CD4-positive, alpha-beta T cell (primary cell): Measurements from ENCODE around the gene DMPK. TPM values are rescaled to one million over a fixed set of nuclear protein-coding genes. Genes with fewer than 3 reads are reported as not detected.

Source experiments
- ATAC-seq: fragments of 200-7000 bp; cut with Tn5 transposase; one replicate; pipeline ENCODE4 v1.10.0; 2022; ENCODE audit warnings: mild to moderate bottlenecking; ENCODE audit not compliant: poor library complexity
- CTCF ChIA-PET: fragments of 350-600 bp; sonication (Branson Sonifier 250); formaldehyde crosslinking; loops from one replicate; lab custom pipeline; 2021; ENCODE audit warnings: antibody characterized with exemption, inconsistent platforms; lab: Charles Lee
- POLR2A ChIA-PET: fragments of 350-600 bp; sonication (Branson Sonifier 250); formaldehyde crosslinking; loops from one replicate; lab custom pipeline; 2021; ENCODE audit warnings: antibody characterized with exemption, inconsistent platforms; lab: Charles Lee
- DNase-seq, 14 experiments: peaks; one replicate each; pipeline ENCODE4 v3.0.0-alpha.2; 2013 to 2020; ENCODE audit warnings: mixed read lengths in 2 of 14
- H3K27ac ChIP-seq, 2 donors: one replicate each; pipeline versions ENCODE4 v1.5.1 to v1.7.0; 2013; ENCODE audit warnings: low read length in 2 of 2, low read depth in 1 of 2, mild to moderate bottlenecking in 1 of 2
- H3K27me3 ChIP-seq, 2 experiments: 1 replicate in 1 of 2; 2 replicates in 1 of 2; pipeline versions ENCODE4 v1.6.1 to v1.7.0; 2013; ENCODE audit warnings: low read length in 2 of 2, control low read depth in 1 of 2, mild to moderate bottlenecking in 1 of 2, moderate library complexity in 1 of 2; ENCODE audit not compliant: insufficient read depth in 2 of 2, control insufficient read depth in 1 of 2
- H3K36me3 ChIP-seq: one replicate; pipeline ENCODE4 v1.6.1; 2013; ENCODE audit warnings: low read length, control low read depth; ENCODE audit not compliant: insufficient read depth
- H3K4me1 ChIP-seq: one replicate; pipeline ENCODE4 v1.6.1; 2013; ENCODE audit warnings: low read length, control low read depth; ENCODE audit not compliant: insufficient read depth
- H3K4me3 ChIP-seq: one replicate; pipeline ENCODE4 v1.5.1; 2013; ENCODE audit warnings: mild to moderate bottlenecking, low read length, moderate library complexity
- H3K9me3 ChIP-seq, 2 experiments: 1 replicate in 1 of 2; 2 replicates in 1 of 2; pipeline versions ENCODE4 v1.6.1 to v1.7.0; 2013; ENCODE audit warnings: low read length in 2 of 2, mild to moderate bottlenecking in 2 of 2, control low read depth in 1 of 2, moderate library complexity in 1 of 2; ENCODE audit not compliant: control insufficient read depth in 1 of 2, insufficient read depth in 1 of 2
- H3K27ac Mint-ChIP-seq: one replicate; pipeline ENCODE4 v1.8.0; 2020; ENCODE audit warnings: mixed read lengths
- H3K27me3 Mint-ChIP-seq: one replicate; pipeline ENCODE4 v1.8.0; 2021; ENCODE audit warnings: mixed read lengths
- H3K36me3 Mint-ChIP-seq: one replicate; pipeline ENCODE4 v1.8.0; 2021; ENCODE audit warnings: low read depth, mixed read lengths
- H3K4me1 Mint-ChIP-seq: one replicate; pipeline ENCODE4 v1.8.0; 2021; ENCODE audit warnings: low read depth, mixed read lengths
- H3K4me3 Mint-ChIP-seq: one replicate; pipeline ENCODE4 v1.8.0; 2020; ENCODE audit warnings: mild to moderate bottlenecking, mixed read lengths
- H3K9me3 Mint-ChIP-seq: one replicate; pipeline ENCODE4 v1.8.0; 2020; ENCODE audit warnings: mixed read lengths
- intact Hi-C, 2 experiments: fragments of 100-400 bp; cut with DNase I in 1 of 2; cut with micrococcal nuclease in 1 of 2; formaldehyde crosslinking; loops; one replicate each; pipeline versions ENCODE4 v1.15.1 to v1.9.0; 2023 to 2025; cut with DNase I, micrococcal nuclease
- total RNA-seq, 174 experiments: library from RNA in 2 of 174; stranded (reverse) in 2 of 174; gene quantifications; one replicate each; pipeline ENCODE4 v1.2.3 and lab custom pipeline; 2021 to 2026
- TF ChIP-seq, protein P1 (sequence below): fragments of 200-600 bp; IDR thresholded peaks from one replicate; pipeline ENCODE4 v1.8.0; 2022; ENCODE audit warnings: antibody characterized with exemption, mild to moderate bottlenecking

DMPK gene
- total RNA-seq, 2 experiments from 2014 or later, result 24.0 to 24.9 TPM

DNA sequence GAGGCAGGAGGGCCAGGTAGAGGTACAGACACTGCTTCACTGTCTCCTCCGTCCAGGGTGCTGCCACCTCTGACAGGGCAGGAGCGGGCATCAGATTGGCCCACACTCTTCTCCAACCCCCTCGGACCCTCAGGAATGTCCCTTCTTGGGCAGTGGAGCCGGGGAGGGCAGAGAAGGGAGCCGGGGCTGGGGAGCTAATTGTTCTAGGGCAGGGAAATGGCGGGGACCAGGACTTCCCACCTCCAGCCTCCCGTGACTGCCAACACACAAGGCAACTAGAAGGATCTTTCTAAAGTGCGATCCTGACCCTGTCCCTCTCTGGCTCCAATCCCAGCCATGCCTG, 42.9 kb upstream of the DMPK start:
- Histone ChIP-seq H3K27ac (no peak overlapping the region), H3K9me3 (no peaks in the 10 kb centered on the region), H3K4me1 (no peaks in the 10 kb centered on the region), H3K36me3 (peaks cover 79% of the 10 kb centered on the region), H3K4me3 (no peak overlapping the region), H3K27me3 (no peaks in the 10 kb centered on the region)
- no peak for DNase-seq
- no peaks in the 10 kb centered on the region for H3K4me1 Mint-ChIP-seq
- no peaks in the 10 kb centered on the region for H3K9me3 Mint-ChIP-seq
- ATAC-seq, result no peak
- POLR2A ChIA-PET, result no interaction called here
- H3K27ac Mint-ChIP-seq, result no peak overlapping the region
- H3K27me3 Mint-ChIP-seq, result no peaks in the 10 kb centered on the region
- H3K4me3 Mint-ChIP-seq, result no peak overlapping the region
- peaks cover 60% of the 10 kb centered on the region for H3K36me3 Mint-ChIP-seq
- TF ChIP-seq, protein P1, sequence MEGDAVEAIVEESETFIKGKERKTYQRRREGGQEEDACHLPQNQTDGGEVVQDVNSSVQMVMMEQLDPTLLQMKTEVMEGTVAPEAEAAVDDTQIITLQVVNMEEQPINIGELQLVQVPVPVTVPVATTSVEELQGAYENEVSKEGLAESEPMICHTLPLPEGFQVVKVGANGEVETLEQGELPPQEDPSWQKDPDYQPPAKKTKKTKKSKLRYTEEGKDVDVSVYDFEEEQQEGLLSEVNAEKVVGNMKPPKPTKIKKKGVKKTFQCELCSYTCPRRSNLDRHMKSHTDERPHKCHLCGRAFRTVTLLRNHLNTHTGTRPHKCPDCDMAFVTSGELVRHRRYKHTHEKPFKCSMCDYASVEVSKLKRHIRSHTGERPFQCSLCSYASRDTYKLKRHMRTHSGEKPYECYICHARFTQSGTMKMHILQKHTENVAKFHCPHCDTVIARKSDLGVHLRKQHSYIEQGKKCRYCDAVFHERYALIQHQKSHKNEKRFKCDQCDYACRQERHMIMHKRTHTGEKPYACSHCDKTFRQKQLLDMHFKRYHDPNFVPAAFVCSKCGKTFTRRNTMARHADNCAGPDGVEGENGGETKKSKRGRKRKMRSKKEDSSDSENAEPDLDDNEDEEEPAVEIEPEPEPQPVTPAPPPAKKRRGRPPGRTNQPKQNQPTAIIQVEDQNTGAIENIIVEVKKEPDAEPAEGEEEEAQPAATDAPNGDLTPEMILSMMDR, result no peak
- CTCF ChIA-PET, result no interaction called here
- intact Hi-C loops, result no loop called here

DNA sequence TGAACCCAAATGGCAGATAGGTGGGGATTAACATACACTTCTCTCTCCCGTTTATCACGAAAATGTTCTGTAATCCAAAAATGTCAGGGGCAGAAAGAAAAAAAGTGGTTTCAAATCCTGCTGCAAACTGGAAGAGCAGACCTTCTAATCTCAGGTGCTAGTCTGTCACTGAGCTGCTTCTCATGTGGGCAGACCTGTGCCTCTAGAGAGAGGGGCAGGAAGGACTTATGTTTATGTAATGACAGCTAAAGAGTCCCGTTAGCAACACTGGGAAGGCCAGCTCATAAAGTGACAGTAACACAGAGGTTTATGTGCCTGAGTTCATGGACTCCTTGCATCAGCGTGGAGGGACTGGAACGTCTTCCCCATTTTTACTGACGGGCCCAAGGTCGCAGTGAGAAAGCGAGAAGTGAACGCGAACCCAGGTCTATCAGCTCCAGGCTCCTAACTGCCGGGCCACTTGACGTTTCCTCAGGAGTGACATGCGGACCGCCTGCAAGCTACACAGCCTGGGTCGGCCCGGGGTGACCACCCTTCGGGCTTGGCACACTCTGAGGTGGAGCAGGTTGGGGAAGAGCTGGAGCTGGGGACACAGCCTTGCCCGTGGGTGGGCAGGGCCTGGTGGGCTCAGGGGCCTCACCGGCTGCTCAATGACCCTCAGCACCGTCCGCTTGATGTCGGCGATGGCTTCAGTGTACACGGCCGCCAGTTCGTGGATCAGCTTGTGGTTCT, 42.4 kb upstream of the DMPK start:
- intact Hi-C loops, result no loop called here
- no peak overlapping the region for H3K27ac Mint-ChIP-seq
- CTCF ChIA-PET, result interaction anchor here (0.6 kb wide), 1 partner anchor 43 kb away, joined by 3 read pairs; no protein-coding TSS in a partner anchor
- no peaks in the 10 kb centered on the region for H3K9me3 ChIP-seq
- ATAC-seq (no peak), DNase-seq (no peak)
- H3K4me3 ChIP-seq, result no peak overlapping the region
- POLR2A ChIA-PET, result interaction anchor here (1.3 kb wide), 1 partner anchor 39 kb away, joined by 5 read pairs; no protein-coding TSS in a partner anchor
- no peaks in the 10 kb centered on the region for H3K4me1 ChIP-seq
- H3K4me3 Mint-ChIP-seq, result no peak overlapping the region
- H3K4me1 Mint-ChIP-seq, result no peaks in the 10 kb centered on the region
- H3K36me3 ChIP-seq, result peaks cover 74% of the 10 kb centered on the region
- no peak overlapping the region for H3K27ac ChIP-seq
- TF ChIP-seq, protein P1, result no peak
- no peaks in the 10 kb centered on the region for H3K27me3 Mint-ChIP-seq
- H3K9me3 Mint-ChIP-seq, result no peaks in the 10 kb centered on the region
- peaks cover 57% of the 10 kb centered on the region for H3K36me3 Mint-ChIP-seq
- no peaks in the 10 kb centered on the region for H3K27me3 ChIP-seq

DNA sequence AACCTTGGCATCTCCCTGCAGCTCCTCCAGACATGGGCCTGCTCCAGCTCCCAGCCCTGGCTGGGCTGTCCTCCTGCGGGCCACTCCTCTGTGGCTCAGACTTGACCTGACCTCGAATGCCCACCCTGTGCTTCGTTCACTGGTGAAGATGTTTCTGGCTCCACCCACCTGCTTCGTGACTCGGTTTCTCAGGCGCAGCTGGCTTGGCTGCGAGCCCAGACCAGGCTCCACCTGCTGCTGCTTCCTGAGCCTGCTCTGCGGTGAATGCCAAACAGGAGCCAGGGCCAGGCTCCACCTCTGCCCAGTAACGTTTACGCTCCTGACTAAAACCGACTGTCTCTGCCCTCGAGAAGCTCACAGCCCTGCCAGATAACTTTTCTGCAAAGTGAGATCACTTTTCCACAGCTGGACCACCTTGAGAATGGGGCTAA, 41.8 kb upstream of the DMPK start:
- no peaks in the 10 kb centered on the region for H3K9me3 ChIP-seq
- intact Hi-C loops, result no loop called here
- TF ChIP-seq, protein P1, result no peak
- Mint-ChIP-seq H3K36me3 (peaks cover 51% of the 10 kb centered on the region), H3K9me3 (no peaks in the 10 kb centered on the region), H3K27ac (no peak overlapping the region), H3K4me3 (no peak overlapping the region), H3K27me3 (no peaks in the 10 kb centered on the region), H3K4me1 (no peaks in the 10 kb centered on the region)
- ChIA-PET POLR2A (interaction anchor here (1.3 kb wide), 1 partner anchor 39 kb away, joined by 5 read pairs; no protein-coding TSS in a partner anchor), CTCF (interaction anchor here (0.6 kb wide), 1 partner anchor 43 kb away, joined by 3 read pairs; no protein-coding TSS in a partner anchor)
- no peaks in the 10 kb centered on the region for H3K27me3 ChIP-seq
- H3K27ac ChIP-seq, result no peak overlapping the region
- no peak overlapping the region for H3K4me3 ChIP-seq
- H3K4me1 ChIP-seq, result no peaks in the 10 kb centered on the region
- H3K36me3 ChIP-seq, result peaks cover 68% of the 10 kb centered on the region
- no peak for ATAC-seq
- no peak for DNase-seq
